Endometrial microvascular endothelial cells (primary cell): Measurements from ENCODE around the gene IQCN. TPM values are rescaled to one million over a fixed set of nuclear protein-coding genes. Genes with fewer than 3 reads are reported as not detected.

ENCODE experiments used
- in situ Hi-C: cut with HindIII; loops from 2 replicates; pipeline ENCODE4 v1.10.0; 2017; ENCODE audit warnings: low sequenced_read_pairs, low pct_unique_long_range_greater_than_20kb; ENCODE audit errors: inconsistent ontology term
- total RNA-seq: library from RNA; depleted of rRNA; stranded (reverse); fragments of >200 nt; gene quantifications from one replicate; pipeline ENCODE4 v1.2.3, GENCODE V29; 2015; ENCODE audit errors: inconsistent ontology term

The IQCN gene
- total RNA-seq, 1 donor from 2014 or later: 0.46 TPM

DNA sequence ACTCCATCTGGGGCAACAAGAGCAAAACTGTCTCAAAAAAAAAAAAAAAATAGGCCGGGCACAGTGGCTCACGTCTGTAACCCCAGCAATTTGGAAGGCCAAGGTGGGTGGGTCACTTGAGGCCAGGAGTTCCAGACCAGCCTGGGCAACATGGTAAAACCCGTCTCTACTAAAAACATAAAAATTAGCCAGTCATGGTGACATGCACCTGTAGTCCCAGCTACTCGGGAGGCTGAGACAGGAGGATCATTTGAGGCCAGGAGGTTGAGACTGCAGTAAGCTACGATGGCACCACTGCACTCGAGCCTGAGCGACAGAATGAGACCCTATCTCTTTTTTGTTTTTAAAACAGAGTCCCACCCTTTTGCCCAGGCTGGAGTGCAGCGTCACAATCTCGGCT is 3.9 kb downstream of the IQCN start:
- in situ Hi-C loops: no loop called here

DNA sequence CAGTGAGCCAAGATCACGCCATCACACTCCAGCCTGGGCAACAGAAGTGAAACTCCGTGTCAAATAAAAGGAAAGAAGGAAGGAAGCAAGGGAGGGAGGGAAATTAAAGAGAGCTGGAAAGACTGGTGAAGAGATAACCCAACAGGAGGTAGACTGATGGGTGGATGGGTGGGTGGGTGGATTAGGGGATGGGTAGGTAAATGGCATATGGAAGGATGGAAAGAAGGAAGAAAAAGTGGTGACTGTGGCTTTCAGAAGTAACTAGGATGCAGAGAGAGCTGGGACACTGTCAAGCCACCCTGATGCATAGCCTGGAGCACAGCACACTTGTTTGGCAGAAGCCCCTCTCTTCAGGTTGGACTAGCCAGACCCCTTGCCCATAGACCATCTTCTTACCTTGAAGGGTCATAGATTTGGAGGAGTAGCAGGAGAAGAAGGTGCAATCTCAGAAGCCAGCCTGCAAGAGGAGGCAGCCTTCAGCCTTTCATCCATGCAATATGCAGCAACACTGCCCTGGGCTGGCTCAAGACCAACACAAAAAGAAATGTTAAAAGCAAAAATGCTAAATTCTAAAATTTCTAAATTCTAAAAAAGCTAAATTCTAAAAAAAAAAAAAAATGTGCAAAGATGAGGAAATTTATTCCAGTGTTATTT is 5.1 kb downstream of the IQCN start:
- in situ Hi-C loops: no loop called here

DNA sequence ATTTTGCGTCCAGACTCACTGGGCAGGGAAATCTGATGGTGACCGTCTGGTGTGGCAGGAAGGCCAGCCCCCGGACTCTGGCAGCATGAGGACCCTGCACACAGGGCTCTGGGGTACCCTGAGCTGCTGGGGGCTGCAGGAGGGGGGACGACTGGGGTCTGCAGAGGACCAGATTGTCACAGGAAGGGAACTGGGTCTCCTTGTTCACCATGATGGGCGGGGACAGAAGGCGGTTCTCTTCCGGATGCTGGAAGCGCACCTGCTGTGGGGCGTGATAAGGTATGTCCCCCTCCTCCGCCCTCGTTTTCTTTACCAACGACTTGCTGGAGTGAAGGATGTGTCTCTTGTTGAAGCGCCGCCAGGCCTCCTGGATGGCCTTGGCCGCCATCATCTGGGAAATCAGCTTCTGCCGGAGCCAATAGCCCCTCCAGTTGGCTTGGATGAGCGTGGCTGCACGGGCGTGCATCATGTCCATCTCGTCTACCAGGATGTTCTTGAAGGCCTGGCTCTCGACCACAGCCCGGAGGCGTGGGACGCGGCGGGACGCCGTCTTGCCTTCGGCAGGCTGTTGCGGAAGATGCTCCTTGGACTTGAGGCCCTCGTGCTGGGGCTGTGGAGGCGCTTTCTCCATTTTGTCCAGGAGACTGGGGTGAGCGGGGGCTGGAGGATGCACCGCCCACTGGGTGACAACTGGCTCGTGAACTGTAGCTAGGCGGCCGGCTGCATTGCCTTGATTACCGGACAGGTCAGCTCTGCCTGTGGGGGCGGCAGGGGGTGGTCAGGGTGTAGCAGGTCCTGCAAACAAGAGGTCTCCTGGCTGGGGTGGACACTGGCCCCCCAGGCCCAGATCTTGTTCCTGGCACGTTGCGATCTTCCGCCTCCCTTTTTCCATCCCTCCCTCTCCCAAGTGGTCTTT is 7.2 kb downstream of the IQCN start:
- in situ Hi-C loops: no loop called here

GRCh38 chr19:18265582-18265981 is 8.7 kb downstream of the IQCN start:
- in situ Hi-C loops: no loop called here

DNA sequence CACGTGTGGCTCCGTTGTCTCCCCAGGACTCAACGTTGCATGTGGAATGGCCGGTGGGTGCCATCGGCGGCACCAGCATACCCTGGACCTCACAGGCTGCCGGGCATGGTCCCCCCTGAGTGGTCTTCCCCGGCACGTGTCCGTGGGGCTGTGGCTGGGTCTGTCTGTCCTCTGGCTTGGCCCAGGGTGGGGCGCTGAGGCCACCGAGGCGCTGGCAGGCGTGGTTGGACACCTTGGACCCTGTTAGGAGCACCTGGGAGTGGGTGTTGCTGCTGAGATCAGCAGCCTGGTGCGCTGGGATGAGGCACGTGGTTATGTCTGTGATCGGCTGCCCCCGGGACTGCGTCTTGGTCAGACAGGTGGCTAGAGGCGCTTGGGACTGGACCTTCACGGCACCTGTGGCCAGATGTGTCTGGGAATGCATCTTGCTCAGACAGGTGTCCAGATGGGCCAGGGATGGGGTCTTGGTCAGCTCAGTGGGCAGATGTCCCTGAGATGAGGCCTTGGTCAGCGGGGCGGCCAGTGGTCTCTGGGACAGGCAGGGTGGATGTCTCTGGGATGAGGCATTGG is 9.2 kb downstream of the IQCN start:
- in situ Hi-C loops: no loop called here

DNA sequence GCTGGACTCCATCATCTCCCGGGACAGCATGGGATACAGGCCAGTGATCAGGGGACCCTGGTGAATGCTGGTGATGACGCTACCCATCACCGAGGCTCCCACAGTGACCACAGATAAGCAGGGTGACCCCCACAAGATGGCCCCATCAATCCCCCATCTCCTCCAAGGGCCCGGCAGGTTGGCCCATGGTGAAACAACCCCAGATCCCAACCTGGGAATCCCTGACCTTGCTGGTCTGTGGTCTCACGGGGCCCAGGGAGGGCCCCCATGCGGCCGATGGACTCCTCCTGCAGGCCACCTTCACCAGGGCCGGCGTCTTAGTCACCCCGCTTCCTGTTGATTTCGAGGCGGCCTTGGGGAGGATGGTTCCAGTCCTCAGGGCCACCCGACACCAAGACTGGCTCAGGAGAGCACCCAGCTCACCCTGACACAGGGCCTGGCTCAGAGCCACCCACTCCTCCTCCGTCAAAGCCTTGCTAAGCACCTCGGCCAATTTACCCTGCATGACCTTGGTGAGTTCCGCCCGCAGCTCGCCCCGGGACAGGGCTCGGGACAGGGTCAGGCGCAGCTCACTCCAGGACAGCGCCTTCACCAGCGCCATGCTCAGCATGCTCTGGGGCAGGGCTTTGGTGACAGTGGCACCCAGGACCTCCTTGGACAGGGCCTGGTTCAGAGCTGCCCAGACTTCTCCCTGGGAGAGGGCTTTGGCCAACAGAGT is 10.0 kb downstream of the IQCN start:
- in situ Hi-C loops: no loop called here

DNA sequence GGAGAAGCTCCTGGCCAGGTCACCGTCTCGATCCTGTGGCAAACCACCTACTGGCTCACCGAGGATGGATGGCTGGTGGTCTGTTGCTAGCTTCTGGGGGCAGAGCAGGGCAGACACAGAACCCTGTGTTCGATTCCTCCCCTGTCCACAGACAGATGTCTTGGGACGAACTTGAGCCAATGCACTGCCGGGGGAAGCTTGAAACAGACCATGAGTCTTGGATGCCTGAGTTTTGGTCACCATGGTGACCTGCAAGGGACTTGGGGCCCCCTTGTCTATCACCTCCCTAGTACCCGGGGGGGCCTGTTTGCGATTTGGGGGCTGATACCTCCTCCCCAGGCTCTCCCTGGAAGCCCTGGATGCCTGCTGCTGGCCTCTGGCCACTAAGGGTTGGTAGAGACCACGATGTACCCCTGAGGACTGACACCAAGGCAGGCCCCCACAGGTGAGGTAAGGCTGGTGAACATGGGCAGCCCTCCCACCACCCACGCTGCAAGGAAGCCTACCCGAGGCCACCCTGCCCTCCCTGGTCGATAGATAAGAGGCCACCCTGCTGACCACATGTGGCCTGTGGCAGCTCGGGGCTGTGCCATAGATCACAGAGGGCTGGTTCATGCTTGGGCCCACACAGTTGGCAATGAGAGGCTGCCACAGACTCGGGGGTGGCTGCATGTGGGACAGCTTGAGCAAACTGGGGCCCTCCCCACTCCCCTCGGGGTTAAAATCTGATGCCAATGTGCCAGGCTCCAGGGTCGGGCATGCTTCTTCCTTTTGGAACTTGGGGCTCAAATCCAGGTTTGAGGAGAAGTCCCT is 10.7 kb downstream of the IQCN start:
- in situ Hi-C loops: no loop called here

DNA sequence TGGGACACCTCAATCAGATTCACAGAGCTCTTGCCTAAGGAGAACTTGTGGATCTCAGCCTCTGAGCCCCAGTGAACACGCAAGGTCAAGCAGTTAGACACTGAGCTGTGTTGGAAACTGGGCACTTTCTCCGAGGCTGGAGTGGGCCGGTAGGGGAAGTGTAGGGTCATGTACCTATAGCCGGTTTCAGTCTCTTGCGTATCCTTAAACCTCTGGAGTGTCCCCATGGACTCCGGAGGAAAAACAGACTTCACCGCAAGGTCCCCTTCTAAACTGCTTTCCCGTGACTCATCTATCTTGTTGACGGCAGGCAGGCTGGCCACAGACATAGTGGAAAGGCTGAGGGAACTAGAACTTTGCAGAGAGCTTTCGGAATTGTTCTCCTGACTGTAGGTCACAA is 11.3 kb downstream of the IQCN start:
- in situ Hi-C loops: no loop called here

GRCh38 chr19:18262144-18262543 is 12.1 kb downstream of the IQCN start:
- in situ Hi-C loops: no loop called here

DNA sequence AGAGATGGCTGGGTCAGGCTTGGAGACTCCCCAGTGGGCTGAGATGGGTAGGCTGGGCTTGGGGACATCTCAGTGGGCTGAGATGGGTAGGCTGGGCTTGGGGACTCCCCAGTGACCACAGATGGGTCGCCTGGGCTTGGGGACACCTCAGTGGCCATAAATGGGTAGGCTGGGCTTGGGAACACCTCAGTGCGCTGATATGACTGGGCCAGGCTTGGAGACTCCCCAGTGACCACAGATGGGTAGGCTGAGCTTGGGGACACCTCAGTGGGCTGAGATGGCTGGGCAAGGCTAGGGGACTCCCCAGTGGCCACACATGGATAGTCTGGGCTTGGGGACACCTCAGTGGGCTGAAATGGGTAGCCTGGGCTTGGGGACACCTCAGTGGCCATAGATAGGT is 12.8 kb downstream of the IQCN start:
- in situ Hi-C loops: no loop called here

DNA sequence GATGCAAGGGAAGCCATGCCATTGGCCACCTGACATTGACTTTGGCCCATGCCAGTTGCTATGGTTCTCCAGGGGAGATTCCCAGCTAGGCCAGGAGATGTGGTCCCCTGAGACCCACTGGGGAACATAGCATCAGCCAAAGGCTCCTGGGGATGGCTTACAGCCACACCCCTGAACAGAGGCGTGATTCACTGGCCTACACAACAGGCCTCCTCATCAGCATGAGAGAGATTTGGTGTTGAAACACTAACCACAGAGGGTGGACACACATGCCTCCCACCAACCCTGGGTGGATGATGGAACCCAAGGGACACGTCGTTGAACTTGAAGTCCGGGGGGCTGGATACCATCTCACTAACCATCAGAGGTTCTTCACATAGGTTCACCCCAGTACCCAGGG is 14.4 kb downstream of the IQCN start:
- in situ Hi-C loops: no loop called here

DNA sequence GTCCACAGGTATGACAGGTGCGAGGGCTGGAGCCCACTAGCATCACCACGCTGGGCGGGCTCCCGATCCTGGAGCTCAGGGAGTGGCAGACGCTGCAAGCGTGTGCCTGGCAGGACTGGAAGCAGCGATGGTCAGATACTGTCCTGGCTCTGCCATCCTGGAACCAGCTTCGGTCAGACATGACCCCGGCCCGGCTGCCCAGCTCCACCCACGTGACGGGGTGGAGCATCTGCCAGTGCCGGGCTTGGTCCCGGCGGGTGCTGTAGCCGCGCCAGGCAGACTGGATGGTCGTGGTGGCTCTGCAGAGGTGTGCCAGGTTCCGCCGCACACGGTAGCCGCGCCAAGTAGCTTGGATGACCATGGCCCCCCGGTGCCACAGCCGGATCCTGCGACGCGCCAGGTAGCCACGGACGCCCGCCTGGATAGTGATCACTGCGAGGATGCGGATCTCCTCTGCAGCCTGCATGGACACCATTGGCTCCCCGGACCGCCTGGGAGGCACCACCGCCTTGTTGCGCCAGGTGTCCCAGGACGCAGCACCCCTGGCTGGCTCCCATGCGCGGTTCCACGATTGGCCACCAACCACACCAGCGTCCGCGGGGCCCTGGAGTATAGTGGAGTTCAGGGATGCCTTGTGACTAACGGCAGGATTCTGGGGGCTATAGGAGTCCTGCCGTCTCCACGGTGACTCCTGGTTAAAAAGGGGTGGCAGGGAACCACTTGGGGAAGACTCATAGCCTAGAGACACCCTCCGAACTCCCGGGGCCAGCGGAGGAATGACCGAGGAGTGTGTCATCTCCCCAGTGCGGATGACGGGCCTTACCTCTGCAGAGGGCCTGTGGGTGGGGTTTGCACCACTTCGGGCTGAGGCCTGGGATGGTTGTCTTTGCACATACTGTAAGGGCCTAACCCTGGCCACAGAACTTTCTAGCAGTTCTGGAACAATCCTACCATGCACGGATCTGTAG is 16.5 kb downstream of the IQCN start:
- in situ Hi-C loops: no loop called here

DNA sequence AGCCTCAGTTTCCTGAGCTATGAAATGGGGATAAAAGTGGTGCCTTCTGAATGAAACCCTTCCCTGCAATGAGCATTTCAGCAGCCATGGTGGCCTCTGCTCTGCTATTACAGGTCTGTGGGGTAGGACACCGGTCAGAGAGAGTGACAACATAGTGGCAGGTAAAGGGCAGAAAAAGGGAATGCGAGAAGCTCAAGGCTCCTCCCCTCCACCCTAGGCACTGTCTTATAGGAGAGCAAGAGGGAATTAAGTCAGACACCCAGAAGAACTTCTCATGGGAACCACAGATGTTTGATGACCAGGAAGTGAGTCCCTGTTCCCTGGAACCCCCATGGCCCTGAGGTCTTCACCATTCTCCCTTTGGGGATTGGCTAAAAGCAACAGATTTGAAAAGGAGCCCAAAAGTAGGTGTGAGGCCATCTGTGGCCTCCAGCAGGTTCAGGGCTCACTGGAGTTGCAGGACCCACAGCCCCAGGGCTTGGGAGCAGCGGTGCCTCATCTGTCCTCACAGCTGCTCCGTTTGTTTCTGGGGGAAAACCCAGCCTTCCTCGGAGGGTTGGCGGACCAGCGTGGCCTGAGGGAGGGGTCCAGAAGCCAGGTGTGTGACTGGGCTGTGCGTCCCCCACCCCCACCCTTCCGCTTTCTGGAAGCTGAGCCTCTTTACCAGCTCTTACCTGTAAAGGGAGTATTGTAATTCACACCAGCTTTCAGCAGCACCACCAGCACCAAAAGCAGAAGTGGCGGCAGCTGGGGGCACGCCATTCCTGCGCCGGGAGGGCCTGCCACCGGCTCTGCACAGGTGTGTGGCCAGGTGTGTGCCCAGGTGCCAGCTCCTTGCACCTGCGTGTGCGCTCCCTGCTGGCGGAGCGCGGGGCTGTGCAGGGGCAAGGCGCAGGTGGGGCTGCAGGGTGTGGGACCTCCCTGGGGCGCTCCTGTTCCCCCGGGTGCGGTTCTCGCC is 19.4 kb downstream of the IQCN start:
- in situ Hi-C loops: no loop called here

GRCh38 chr19:18253716-18254115 is 20.5 kb downstream of the IQCN start:
- in situ Hi-C loops: no loop called here

DNA sequence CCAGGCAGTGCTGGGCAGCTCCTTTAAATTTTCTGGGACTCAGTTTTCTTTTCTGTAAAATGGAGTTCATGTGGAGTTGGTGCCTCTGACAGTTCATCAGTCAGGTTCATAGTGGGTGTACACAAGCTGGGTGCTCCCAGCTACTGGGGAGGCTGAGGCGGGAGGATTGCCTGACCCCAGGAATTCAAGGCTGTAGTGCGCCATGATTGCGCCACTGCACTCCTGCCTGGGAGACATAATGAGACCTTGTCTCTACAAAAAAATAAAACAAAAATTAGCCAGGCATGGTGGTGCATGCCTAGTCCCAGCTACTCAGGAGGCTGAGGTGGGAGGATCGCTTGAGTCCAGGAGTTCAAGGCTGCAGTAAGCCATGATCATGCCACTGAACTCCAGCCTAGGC is 21.1 kb downstream of the IQCN start:
- in situ Hi-C loops: no loop called here

- in situ Hi-C loops: no loop called here
Observed at GRCh38 chr19:18252370-18252717, 21.9 kb downstream of the IQCN start.
